ENCODE measurements around the gene NCBP2L. TPM values are rescaled to one million over a fixed set of nuclear protein-coding genes. Genes with fewer than 3 reads are reported as not detected.

The NCBP2L gene
- total RNA-seq, 1 experiment from 2014 or later = 0.20 TPM

- TF ChIP-seq RELA (CRISPR knock-in tag; IDR thresholded peaks at IDR 0.05; ENCODE audit: borderline replicate concordance) (no peak), AFF4 (CRISPR knock-in tag; IDR thresholded peaks at IDR 0.05; ENCODE audit: borderline replicate concordance) (no peak)
- TF ChIP-seq, protein P1, sequence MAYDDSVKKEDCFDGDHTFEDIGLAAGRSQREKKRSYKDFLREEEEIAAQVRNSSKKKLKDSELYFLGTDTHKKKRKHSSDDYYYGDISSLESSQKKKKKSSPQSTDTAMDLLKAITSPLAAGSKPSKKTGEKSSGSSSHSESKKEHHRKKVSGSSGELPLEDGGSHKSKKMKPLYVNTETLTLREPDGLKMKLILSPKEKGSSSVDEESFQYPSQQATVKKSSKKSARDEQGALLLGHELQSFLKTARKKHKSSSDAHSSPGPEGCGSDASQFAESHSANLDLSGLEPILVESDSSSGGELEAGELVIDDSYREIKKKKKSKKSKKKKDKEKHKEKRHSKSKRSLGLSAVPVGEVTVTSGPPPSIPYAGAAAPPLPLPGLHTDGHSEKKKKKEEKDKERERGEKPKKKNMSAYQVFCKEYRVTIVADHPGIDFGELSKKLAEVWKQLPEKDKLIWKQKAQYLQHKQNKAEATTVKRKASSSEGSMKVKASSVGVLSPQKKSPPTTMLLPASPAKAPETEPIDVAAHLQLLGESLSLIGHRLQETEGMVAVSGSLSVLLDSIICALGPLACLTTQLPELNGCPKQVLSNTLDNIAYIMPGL (CRISPR knock-in tag; IDR thresholded peaks at IDR 0.05) = no peak
Observed at GRCh38 chrX:107753187-107753586, 24.3 kb upstream of the NCBP2L start (continued).

DNA sequence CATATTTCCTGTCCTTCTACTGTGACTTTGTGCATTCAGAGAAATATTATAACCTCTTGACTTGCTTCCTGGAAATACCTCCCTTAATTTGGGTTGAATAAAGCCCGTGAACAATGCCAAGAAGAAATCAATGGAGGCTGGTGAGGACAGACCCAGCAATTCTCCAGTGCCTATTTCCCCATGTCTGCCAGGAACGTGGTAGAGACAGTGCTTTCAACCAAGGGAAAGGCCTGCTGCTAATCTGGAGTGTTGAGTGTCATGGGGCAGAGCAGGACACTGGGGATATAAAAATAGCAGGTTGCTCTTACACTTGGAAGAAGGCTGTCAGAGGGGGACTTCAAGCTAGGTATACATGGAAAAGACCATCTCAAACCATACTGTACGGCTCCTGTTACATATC is 21.8 kb upstream of the NCBP2L start:
- Mint-ChIP-seq H3K27ac (no peak overlapping the region), H3K4me3 (no peak overlapping the region), H3K4me1 (peaks cover 22% of the 10 kb centered on the region), H3K36me3 (no peaks in the 10 kb centered on the region), H3K9me3 (no peaks in the 10 kb centered on the region), H3K27me3 (ENCODE audit: low read depth) (no peaks in the 10 kb centered on the region; the same call in 1 of the 2 replicates)
- TF ChIP-seq FOXP1 (CRISPR knock-in tag; IDR thresholded peaks at IDR 0.05; ENCODE audit: borderline replicate concordance) = no peak
- TF ChIP-seq, protein P2, sequence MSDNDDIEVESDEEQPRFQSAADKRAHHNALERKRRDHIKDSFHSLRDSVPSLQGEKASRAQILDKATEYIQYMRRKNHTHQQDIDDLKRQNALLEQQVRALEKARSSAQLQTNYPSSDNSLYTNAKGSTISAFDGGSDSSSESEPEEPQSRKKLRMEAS (CRISPR knock-in tag; IDR thresholded peaks at IDR 0.05) = no peak
- TF ChIP-seq GTF2I (CRISPR knock-in tag; conservative IDR thresholded peaks at IDR 0.05) = no peak
- CTCF ChIA-PET = no interaction called here
- POLR2A ChIA-PET = no interaction called here
- ATAC-seq (no peak), DNase-seq (ENCODE audit: low spot score) (no peak)

DNA sequence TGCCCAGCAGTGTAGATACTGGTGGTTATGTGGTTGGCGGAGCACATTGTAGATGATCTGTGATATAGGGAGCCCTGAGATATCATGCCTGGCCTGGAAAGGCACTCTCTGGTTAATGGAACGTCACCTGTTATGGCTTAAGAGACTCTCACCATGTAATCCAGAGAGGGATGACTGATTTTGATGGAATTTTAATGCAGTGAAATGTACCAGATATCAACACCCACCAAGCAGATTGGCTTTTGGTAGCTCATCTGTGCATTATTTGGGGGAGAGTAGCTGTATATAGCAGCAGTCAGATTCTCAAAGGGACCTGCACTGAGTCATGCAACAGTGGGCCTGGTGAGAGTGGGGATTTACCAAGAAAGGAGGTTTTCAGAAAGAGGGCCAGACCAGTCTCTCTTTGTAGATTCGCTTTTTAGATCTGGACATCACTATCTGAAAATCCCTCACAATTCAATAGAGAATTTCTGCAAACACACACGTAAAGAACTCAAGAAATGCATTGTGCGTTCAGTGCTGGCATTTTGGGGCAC is 19.2 kb upstream of the NCBP2L start:
- no peak for TF ChIP-seq CREM (CRISPR knock-in tag; IDR thresholded peaks at IDR 0.05)
- TF ChIP-seq, protein P2 (CRISPR knock-in tag; IDR thresholded peaks at IDR 0.05) = no peak
- no peak for TF ChIP-seq NR1H2 (CRISPR knock-in tag; IDR thresholded peaks at IDR 0.05)
- TF ChIP-seq TEAD1 (CRISPR knock-in tag; IDR thresholded peaks at IDR 0.05) = no peak
- no peak for TF ChIP-seq FOXP1 (CRISPR knock-in tag; IDR thresholded peaks at IDR 0.05; ENCODE audit: borderline replicate concordance)
- Mint-ChIP-seq H3K4me3 (no peak overlapping the region), H3K4me1 (peaks cover 9% of the 10 kb centered on the region), H3K9me3 (no peaks in the 10 kb centered on the region), H3K36me3 (no peaks in the 10 kb centered on the region), H3K27me3 (ENCODE audit: low read depth) (peaks cover 3% of the 10 kb centered on the region), H3K27ac (no peak overlapping the region)
- CTCF ChIA-PET = no interaction called here
- ATAC-seq (no peak), DNase-seq (ENCODE audit: low spot score) (no peak)
- POLR2A ChIA-PET = no interaction called here

DNA sequence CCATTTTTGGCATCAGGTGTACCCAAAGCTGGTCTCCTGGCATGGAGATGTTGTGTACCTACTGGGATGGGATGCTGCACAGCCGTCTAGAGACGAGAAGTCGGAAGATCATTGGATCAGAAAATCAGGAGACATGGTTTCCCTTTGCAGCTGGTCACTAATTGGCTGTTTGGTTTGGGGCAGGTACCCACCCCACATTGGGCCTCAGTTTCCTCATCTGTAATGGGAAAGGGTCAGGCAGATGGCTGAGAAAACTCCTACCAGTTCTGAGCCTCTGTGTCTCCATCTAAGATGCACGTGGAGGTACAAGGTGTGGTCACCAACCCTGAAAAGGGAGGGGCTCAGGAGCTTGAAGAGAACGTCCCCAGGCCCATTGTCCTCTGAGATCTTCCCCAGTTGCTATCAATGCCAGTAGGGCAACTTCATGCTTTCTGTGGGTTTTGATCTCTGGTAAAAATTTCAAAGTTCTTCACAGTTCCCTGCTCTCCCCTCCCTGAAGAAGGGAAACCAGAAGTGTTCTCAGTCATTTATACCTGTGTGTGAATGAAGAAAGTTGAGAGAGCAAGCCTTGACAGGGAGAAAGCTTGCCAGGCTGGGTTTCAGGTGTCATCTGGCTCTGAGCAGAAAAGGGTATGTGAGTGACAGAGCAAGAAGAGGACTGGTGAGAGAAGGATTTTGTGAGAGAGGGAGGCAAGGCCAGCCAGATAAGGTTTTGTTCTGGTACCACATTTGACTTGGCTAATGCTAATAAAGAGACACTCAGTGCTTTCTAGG is 17.0 kb upstream of the NCBP2L start:
- ATAC-seq = no peak
- Mint-ChIP-seq H3K9me3 (no peaks in the 10 kb centered on the region), H3K4me1 (peaks cover 15% of the 10 kb centered on the region), H3K4me3 (no peak overlapping the region), H3K27me3 (ENCODE audit: low read depth) (peaks cover 3% of the 10 kb centered on the region), H3K27ac (no peak overlapping the region), H3K36me3 (no peaks in the 10 kb centered on the region)
- CTCF ChIA-PET = no interaction called here
- DNase-seq (ENCODE audit: low spot score) = no peak
- POLR2A ChIA-PET = no interaction called here
- TF ChIP-seq, protein P3, sequence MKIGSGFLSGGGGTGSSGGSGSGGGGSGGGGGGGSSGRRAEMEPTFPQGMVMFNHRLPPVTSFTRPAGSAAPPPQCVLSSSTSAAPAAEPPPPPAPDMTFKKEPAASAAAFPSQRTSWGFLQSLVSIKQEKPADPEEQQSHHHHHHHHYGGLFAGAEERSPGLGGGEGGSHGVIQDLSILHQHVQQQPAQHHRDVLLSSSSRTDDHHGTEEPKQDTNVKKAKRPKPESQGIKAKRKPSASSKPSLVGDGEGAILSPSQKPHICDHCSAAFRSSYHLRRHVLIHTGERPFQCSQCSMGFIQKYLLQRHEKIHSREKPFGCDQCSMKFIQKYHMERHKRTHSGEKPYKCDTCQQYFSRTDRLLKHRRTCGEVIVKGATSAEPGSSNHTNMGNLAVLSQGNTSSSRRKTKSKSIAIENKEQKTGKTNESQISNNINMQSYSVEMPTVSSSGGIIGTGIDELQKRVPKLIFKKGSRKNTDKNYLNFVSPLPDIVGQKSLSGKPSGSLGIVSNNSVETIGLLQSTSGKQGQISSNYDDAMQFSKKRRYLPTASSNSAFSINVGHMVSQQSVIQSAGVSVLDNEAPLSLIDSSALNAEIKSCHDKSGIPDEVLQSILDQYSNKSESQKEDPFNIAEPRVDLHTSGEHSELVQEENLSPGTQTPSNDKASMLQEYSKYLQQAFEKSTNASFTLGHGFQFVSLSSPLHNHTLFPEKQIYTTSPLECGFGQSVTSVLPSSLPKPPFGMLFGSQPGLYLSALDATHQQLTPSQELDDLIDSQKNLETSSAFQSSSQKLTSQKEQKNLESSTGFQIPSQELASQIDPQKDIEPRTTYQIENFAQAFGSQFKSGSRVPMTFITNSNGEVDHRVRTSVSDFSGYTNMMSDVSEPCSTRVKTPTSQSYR (CRISPR knock-in tag; IDR thresholded peaks at IDR 0.05) = no peak
- TF ChIP-seq ATF1 (CRISPR knock-in tag; IDR thresholded peaks at IDR 0.05) (no peak), ZNF423 (CRISPR knock-in tag; IDR thresholded peaks at IDR 0.05) (no peak)
- TF ChIP-seq, protein P4, sequence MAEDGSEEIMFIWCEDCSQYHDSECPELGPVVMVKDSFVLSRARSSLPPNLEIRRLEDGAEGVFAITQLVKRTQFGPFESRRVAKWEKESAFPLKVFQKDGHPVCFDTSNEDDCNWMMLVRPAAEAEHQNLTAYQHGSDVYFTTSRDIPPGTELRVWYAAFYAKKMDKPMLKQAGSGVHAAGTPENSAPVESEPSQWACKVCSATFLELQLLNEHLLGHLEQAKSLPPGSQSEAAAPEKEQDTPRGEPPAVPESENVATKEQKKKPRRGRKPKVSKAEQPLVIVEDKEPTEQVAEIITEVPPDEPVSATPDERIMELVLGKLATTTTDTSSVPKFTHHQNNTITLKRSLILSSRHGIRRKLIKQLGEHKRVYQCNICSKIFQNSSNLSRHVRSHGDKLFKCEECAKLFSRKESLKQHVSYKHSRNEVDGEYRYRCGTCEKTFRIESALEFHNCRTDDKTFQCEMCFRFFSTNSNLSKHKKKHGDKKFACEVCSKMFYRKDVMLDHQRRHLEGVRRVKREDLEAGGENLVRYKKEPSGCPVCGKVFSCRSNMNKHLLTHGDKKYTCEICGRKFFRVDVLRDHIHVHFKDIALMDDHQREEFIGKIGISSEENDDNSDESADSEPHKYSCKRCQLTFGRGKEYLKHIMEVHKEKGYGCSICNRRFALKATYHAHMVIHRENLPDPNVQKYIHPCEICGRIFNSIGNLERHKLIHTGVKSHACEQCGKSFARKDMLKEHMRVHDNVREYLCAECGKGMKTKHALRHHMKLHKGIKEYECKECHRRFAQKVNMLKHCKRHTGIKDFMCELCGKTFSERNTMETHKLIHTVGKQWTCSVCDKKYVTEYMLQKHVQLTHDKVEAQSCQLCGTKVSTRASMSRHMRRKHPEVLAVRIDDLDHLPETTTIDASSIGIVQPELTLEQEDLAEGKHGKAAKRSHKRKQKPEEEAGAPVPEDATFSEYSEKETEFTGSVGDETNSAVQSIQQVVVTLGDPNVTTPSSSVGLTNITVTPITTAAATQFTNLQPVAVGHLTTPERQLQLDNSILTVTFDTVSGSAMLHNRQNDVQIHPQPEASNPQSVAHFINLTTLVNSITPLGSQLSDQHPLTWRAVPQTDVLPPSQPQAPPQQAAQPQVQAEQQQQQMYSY (CRISPR knock-in tag; IDR thresholded peaks at IDR 0.05) = no peak
- TF ChIP-seq, protein P5, sequence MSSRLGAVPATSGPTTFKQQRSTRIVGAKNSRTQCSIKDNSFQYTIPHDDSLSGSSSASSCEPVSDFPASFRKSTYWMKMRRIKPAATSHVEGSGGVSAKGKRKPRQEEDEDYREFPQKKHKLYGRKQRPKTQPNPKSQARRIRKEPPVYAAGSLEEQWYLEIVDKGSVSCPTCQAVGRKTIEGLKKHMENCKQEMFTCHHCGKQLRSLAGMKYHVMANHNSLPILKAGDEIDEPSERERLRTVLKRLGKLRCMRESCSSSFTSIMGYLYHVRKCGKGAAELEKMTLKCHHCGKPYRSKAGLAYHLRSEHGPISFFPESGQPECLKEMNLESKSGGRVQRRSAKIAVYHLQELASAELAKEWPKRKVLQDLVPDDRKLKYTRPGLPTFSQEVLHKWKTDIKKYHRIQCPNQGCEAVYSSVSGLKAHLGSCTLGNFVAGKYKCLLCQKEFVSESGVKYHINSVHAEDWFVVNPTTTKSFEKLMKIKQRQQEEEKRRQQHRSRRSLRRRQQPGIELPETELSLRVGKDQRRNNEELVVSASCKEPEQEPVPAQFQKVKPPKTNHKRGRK (CRISPR knock-in tag; IDR thresholded peaks at IDR 0.05; ENCODE audit: borderline replicate concordance) = no peak
